Stimulated activated CD8-positive, alpha-beta memory T cell treated with anti-CD3 and anti-CD28 coated beads, Interleukin-12 subunit alpha, Interleukin-12 subunit beta, amount 100 ng/mL, for 1 hour (primary cell): ENCODE results near the gene MOGAT1.
"Not testable (repeated sequence)": the region's sequence is repeated elsewhere in the genome, so short reads cannot be mapped to it uniquely, and the experiment has no call there.

Experiments
- DNase-seq: peaks from one replicate; pipeline ENCODE4 v3.0.0-alpha.2; 2020; ENCODE audit warnings: low read depth

Gene MOGAT1

DNA sequence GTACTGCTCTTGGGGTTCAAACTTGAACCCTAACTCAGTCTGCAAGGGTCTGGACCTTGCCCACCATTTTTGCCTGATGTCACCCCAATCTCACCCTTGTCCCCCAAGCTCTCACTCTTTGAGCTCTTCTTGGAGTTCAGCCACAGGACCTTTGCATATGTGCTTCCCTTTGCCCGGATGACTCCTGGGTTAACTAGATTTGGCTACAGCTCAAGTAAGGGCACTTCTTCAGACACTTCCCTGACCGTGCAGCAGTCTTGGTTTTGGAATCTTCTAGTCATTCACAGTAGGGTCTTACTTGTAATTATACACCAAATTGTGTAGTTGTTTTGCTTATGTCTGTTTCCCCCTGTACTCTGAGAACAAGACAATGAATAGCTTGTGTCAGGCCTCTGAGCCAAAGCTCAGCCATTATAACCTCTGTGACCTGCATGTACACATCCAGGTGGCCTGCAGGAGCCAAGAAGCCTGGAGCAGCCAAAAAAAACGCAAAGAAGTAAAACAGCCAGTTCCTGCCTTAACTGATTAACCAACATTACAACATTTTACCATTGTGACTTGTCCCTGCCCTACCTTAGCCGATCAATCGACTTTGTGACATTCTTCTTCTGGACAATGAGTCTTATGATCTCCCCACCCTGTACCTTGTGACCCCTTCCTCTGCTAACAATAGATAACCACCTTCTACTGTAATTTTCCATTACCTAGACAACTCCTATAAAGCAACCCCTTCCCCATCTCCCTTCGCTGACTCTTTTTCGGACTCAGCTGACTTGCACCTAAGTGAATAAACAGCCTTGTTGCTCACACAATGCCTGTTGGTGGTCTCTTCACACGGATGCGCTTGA lies 1.0 kb upstream of the MOGAT1 start:
- no peak for DNase-seq

- no peak for DNase-seq
These were observed 577 bp downstream of the MOGAT1 start for GRCh38 chr2:222672068-222672401.

- DNase-seq: no peak
These were observed 1.8 kb downstream of the MOGAT1 start for GRCh38 chr2:222673273-222673672.

GRCh38 chr2:222673883-222674282 lies 2.4 kb downstream of the MOGAT1 start:
- no peak for DNase-seq

GRCh38 chr2:222677981-222678380 lies 6.5 kb downstream of the MOGAT1 start:
- no peak for DNase-seq

DNA sequence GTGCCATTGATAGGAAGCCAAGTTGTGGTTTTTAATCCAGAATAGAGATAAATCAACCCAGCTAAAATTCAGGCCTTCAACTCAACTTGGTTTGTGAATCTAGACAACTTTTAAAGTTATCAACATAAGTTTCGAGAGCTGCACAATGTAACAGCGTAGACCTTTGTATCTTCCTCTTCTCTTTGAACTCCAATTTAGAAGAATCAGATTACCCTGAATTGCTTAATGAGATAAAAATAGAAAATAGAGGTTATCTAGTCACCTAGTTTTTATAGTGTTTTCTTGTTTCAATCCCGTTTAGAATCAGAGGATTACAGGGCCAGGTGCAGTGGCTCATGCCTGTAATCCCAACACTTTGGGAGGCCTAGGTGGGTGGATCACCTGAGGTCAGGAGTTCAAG lies 12.3 kb downstream of the MOGAT1 start:
- DNase-seq: no peak

DNA sequence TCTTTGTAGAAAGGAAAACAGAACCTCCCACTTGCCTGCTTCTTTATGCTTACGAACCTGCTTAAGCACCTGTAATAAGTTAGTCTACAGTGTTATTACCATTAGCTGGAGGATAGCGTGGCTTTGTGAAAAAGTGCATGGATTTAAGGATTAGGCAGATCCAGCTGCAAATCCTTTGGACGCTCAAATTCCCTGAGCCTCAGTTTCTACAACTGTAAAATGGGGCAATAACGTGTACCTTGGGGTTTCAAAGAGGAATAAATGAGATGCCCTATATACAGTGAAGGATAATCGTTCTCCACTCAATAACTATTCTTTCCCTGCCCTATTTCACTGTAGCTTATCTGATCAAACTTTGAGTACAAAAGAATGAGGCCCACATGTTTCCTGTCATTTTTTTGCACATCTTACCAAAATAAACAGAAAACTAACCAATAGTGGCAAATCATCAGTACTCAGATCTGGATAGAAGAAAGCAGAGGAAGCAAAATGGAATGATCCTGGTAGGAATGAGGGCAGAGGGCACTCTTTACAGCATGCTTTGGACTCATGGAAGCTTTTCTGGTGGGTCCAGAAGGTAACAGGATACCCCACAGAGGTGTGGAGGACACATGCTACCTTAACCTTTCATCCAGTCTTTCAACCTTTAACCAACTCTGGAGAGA lies 14.8 kb downstream of the MOGAT1 start:
- DNase-seq: no peak

DNA sequence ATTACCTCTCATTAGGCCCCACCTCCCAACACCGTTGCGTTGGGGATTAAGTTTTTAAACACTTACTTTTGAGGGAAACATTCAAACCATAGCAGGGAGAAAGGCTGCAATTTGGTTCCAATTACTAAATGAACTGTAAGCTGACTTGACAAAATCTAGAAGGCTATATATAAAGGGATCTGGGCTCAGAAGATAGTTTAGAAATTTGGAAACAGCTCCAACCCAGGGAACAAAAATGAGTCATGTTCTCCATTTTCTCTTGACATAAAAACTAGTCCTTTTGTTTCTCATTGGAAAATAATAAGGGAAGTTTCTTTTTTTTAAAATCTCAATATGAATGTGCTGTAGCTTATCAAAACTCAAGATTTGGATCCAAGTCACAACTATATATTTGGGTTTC lies 17.5 kb downstream of the MOGAT1 start:
- DNase-seq: no peak

- DNase-seq: no peak
These were observed 17.9 kb downstream of the MOGAT1 start for GRCh38 chr2:222689322-222689721.

- peak; percentile 53 for DNase-seq
These were observed 19.2 kb downstream of the MOGAT1 start for GRCh38 chr2:222690564-222691200.

GRCh38 chr2:222693413-222693812 lies 22.0 kb downstream of the MOGAT1 start:
- not testable (repeated sequence) for DNase-seq

- no peak for DNase-seq
These were observed 22.4 kb downstream of the MOGAT1 start for GRCh38 chr2:222693837-222694236.

GRCh38 chr2:222698276-222698675 lies 26.8 kb downstream of the MOGAT1 start:
- DNase-seq: no peak

- no peak for DNase-seq
These were observed 29.8 kb downstream of the MOGAT1 start for GRCh38 chr2:222701233-222701632.

- no peak for DNase-seq
These were observed 30.3 kb downstream of the MOGAT1 start for GRCh38 chr2:222701721-222702131.

DNA sequence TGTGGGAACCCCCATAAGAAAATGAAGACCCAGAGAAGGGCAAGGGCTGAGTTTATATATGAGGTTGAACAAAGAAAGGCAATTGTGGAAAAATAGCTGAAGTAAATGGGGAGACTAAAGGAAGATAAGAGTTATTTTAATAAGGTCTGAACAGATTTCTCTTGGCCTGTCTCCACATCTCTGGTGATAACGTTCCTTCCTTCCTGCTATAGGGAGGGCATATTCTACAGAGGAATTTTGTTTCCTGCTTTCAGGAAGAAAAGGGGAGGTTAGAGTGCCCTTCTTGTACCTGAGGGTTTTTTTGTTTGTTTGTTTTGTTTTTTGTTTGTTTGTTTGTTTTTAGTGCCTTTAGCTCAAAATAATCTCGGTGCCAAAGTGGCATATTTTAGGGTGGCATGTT lies 31.6 kb downstream of the MOGAT1 start:
- no peak for DNase-seq

DNA sequence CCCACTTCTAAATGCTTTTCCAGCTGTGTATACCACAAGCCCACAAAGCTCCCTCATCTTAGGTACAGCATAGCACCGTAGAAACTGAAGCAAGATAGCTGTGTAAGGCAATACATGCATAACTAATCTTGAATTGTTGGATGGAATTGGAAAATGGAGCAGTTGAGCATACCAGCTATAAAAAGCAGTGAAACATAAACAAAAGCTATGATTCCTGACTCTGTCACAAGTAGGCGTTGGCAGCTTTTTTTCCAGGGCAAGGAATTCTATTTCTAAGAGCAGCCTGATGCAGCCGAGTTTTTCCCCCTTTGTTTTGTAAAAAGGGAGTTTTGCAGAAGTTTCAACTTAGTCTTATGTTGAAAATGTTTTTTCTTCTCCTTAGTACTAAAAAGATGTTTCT lies 32.4 kb downstream of the MOGAT1 start:
- no peak for DNase-seq

- DNase-seq: no peak
These were observed 35.2 kb downstream of the MOGAT1 start for GRCh38 chr2:222706616-222707015.

DNA sequence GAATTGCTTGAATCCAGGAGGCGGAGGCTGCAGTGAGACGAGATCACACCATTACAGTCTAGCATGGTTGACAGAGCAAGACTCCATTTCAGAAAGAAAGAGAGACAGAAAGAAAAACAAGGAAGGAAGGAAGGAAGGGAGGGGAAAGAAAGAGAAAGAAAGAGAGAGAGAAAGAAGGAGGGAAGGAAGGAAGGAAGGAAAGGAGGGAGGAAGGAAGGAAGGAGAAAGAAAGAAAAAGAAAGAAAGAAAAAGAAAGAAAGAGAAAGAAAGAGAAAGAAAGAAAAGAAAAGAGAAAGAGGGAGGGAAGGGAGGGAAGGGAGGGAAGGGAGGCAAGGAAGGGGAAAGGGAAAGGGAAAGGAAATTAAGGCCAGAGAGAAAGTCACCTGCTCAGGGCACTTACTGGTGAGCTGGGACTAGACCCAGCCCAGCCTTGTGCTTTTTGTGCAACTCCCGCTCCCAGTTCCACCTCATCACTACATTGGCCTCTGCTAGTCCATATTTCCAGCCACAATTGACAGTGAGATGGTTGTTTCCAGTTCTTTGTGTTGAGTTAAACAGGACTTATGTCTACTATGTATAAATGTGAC lies 35.7 kb downstream of the MOGAT1 start:
- no peak for DNase-seq

GRCh38 chr2:222707689-222708273 lies 36.3 kb downstream of the MOGAT1 start:
- no peak for DNase-seq

DNA sequence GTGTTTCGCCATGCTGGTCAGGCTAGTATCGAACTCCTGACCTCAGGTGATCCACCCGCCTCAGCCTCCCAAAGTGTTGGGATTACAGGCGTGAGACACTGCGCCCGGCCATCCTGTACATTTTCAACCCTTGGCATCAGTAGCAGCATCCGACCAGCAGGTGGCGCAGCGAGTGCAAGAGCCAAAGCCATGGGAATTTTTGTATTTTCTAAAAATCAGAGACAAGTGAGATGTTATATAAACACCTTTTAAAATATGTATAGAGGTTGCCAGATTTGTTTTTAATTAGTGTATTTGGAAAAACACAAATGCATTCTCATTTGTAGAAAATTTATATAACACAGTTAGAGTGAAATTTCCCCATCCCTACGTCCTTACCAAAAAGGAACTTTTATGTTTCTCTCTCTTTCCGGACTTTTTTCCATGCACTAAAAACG lies 36.8 kb downstream of the MOGAT1 start:
- DNase-seq: peak; percentile 60

DNA sequence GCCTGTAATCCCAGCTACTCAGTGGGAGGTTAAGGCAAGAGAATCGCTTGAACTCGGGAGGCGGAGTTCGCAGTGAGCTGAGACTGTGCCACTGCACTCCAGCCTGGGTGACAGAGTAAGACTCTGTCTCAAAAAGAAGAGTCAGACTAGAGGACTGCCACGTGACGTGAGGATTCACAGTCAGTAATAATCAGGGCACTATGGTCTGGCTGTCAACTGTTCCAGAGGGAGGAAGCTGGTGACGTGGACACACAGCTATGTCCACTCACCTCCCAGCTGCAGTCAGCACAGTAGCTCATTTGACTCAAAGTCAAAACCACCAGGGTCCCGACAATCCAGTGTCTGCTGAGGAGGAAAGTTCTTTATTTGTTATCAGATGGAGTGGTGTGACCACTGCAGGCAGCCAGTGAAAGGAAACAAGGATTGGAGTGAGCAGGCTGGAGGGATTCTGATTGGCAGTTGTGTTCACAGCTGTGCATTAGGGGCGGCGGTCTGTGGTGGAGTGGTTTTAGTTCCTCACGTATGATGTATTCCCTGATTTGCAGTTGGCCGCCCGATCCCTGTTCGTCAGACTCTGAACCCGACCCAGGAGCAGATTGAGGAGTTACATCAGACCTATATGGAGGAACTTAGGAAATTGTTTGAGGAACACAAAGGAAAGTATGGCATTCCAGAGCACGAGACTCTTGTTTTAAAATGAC lies 37.9 kb downstream of the MOGAT1 start:
- no peak for DNase-seq
